HG03439 (cell line): ENCODE measurements around the gene DNAH10.

Source experiments
- ATAC-seq: cut with Tn5 transposase; IDR thresholded peaks from one replicate; pipeline ENCODE4 v1.9.1; 2021; ENCODE audit warnings: mild to moderate bottlenecking, moderate library complexity; ENCODE audit not compliant: unreplicated experiment

The DNAH10 gene

GRCh38 chr12:123960029-123960735 lies 198.1 kb downstream of the DNAH10 start:
- no peak for ATAC-seq

- no peak for ATAC-seq
Observed at GRCh38 chr12:123960856-123961255, 198.8 kb downstream of the DNAH10 start.

- ATAC-seq = no peak
Observed at GRCh38 chr12:123961585-123962345, 199.7 kb downstream of the DNAH10 start.

GRCh38 chr12:123962513-123962912 lies 200.4 kb downstream of the DNAH10 start:
- ATAC-seq = no peak

GRCh38 chr12:123963821-123964220 lies 201.7 kb downstream of the DNAH10 start:
- ATAC-seq = no peak

GRCh38 chr12:123965382-123965781 lies 203.3 kb downstream of the DNAH10 start:
- ATAC-seq = no peak

- ATAC-seq = no peak
Observed at GRCh38 chr12:123966596-123966995, 204.5 kb downstream of the DNAH10 start.

- no peak for ATAC-seq
Observed at GRCh38 chr12:123967121-123967586, 205.1 kb downstream of the DNAH10 start.

GRCh38 chr12:123971449-123971769 lies 209.3 kb downstream of the DNAH10 start:
- ATAC-seq = no peak

GRCh38 chr12:123971770-123972456 lies 209.8 kb downstream of the DNAH10 start:
- peak; percentile 8 for ATAC-seq

GRCh38 chr12:123972457-123973401 lies 210.6 kb downstream of the DNAH10 start, which contains the start of the genes CCDC92 and ZNF664:
Gene CCDC92 (minus strand): TSS chr12:123972831. CDS start chr12:123944305, 28,526 bp downstream.
Gene ZNF664 (plus strand): TSS chr12:123973215. CDS start chr12:124012145, 38,930 bp downstream.
- ATAC-seq = peak; percentile 78

GRCh38 chr12:123973552-123974341 lies 211.6 kb downstream of the DNAH10 start:
- ATAC-seq = peak; percentile 26

GRCh38 chr12:123976227-123976826 lies 214.2 kb downstream of the DNAH10 start:
- no peak for ATAC-seq

GRCh38 chr12:123979566-123979965 lies 217.5 kb downstream of the DNAH10 start:
- ATAC-seq = no peak

- ATAC-seq = no peak
Observed at GRCh38 chr12:123982269-123982668, 220.2 kb downstream of the DNAH10 start.

GRCh38 chr12:123983822-123984485 lies 221.9 kb downstream of the DNAH10 start:
- ATAC-seq = no peak

- no peak for ATAC-seq
Observed at GRCh38 chr12:123984903-123985302, 222.8 kb downstream of the DNAH10 start.
